ENCODE measurements around the gene FRRS1L.

Gene FRRS1L

GRCh38 chr9:109179801-109180523, 12.9 kb upstream of the FRRS1L start:
- TF ChIP-seq CTCF (IDR thresholded peaks at IDR 0.05; ENCODE audit: poor library complexity, severe bottlenecking), result no peak
- no peak for DNase-seq (ENCODE audit: low spot score)
- no peak overlapping the region for H3K27ac ChIP-seq (ENCODE audit: poor library complexity, severe bottlenecking)
- H3K36me3 ChIP-seq (ENCODE audit: low read depth), result no peaks in the 10 kb centered on the region
- no peak for ATAC-seq (ENCODE audit: low read depth)
- no peaks in the 10 kb centered on the region for H3K9me3 ChIP-seq (ENCODE audit: severe bottlenecking)
- H3K4me3 ChIP-seq (ENCODE audit: severe bottlenecking), result no peak overlapping the region
- H3K27me3 ChIP-seq (ENCODE audit: insufficient read depth, poor library complexity, severe bottlenecking), result no peaks in the 10 kb centered on the region
- H3K4me1 ChIP-seq (ENCODE audit: insufficient read depth, poor library complexity, severe bottlenecking), result no peaks in the 10 kb centered on the region

GRCh38 chr9:109176963-109177362, 9.9 kb upstream of the FRRS1L start:
- no peak for DNase-seq (ENCODE audit: low spot score)
- H3K36me3 ChIP-seq (ENCODE audit: low read depth), result no peaks in the 10 kb centered on the region
- no peak overlapping the region for H3K27ac ChIP-seq (ENCODE audit: poor library complexity, severe bottlenecking)
- no peak for ATAC-seq (ENCODE audit: low read depth)
- H3K9me3 ChIP-seq (ENCODE audit: severe bottlenecking), result no peaks in the 10 kb centered on the region
- H3K4me3 ChIP-seq (ENCODE audit: severe bottlenecking), result no peak overlapping the region
- H3K27me3 ChIP-seq (ENCODE audit: insufficient read depth, poor library complexity, severe bottlenecking), result no peaks in the 10 kb centered on the region
- no peak for TF ChIP-seq CTCF (IDR thresholded peaks at IDR 0.05; ENCODE audit: poor library complexity, severe bottlenecking)
- no peaks in the 10 kb centered on the region for H3K4me1 ChIP-seq (ENCODE audit: insufficient read depth, poor library complexity, severe bottlenecking)

GRCh38 chr9:109176386-109176785, 9.3 kb upstream of the FRRS1L start:
- no peaks in the 10 kb centered on the region for H3K4me1 ChIP-seq (ENCODE audit: insufficient read depth, poor library complexity, severe bottlenecking)
- ATAC-seq (ENCODE audit: low read depth) (no peak), DNase-seq (ENCODE audit: low spot score) (no peak)
- no peak for TF ChIP-seq CTCF (IDR thresholded peaks at IDR 0.05; ENCODE audit: poor library complexity, severe bottlenecking)
- H3K27ac ChIP-seq (ENCODE audit: poor library complexity, severe bottlenecking), result no peak overlapping the region
- no peaks in the 10 kb centered on the region for H3K27me3 ChIP-seq (ENCODE audit: insufficient read depth, poor library complexity, severe bottlenecking)
- no peaks in the 10 kb centered on the region for H3K9me3 ChIP-seq (ENCODE audit: severe bottlenecking)
- no peak overlapping the region for H3K4me3 ChIP-seq (ENCODE audit: severe bottlenecking)
- no peaks in the 10 kb centered on the region for H3K36me3 ChIP-seq (ENCODE audit: low read depth)

- no peaks in the 10 kb centered on the region for H3K36me3 ChIP-seq (ENCODE audit: low read depth)
- no peaks in the 10 kb centered on the region for H3K27me3 ChIP-seq (ENCODE audit: insufficient read depth, poor library complexity, severe bottlenecking)
- H3K4me1 ChIP-seq (ENCODE audit: insufficient read depth, poor library complexity, severe bottlenecking), result no peaks in the 10 kb centered on the region
- TF ChIP-seq CTCF (IDR thresholded peaks at IDR 0.05; ENCODE audit: poor library complexity, severe bottlenecking), result no peak
- no peak for DNase-seq (ENCODE audit: low spot score)
- no peak overlapping the region for H3K27ac ChIP-seq (ENCODE audit: poor library complexity, severe bottlenecking)
- no peak for ATAC-seq (ENCODE audit: low read depth)
- H3K9me3 ChIP-seq (ENCODE audit: severe bottlenecking), result no peaks in the 10 kb centered on the region
- no peak overlapping the region for H3K4me3 ChIP-seq (ENCODE audit: severe bottlenecking)
These were observed 5.9 kb upstream of the FRRS1L start for GRCh38 chr9:109172935-109173334.

GRCh38 chr9:109171926-109172325, 4.9 kb upstream of the FRRS1L start:
- no peak for TF ChIP-seq CTCF (IDR thresholded peaks at IDR 0.05; ENCODE audit: poor library complexity, severe bottlenecking)
- no peak for DNase-seq (ENCODE audit: low spot score)

More at GRCh38 chr9:109171926-109172325, 4.9 kb upstream of the FRRS1L start:
- H3K9me3 ChIP-seq (ENCODE audit: severe bottlenecking), result no peaks in the 10 kb centered on the region
- ATAC-seq (ENCODE audit: low read depth), result no peak
- no peak overlapping the region for H3K27ac ChIP-seq (ENCODE audit: poor library complexity, severe bottlenecking)
- H3K36me3 ChIP-seq (ENCODE audit: low read depth), result no peaks in the 10 kb centered on the region
- H3K27me3 ChIP-seq (ENCODE audit: insufficient read depth, poor library complexity, severe bottlenecking), result peaks cover 4% of the 10 kb centered on the region
- H3K4me3 ChIP-seq (ENCODE audit: severe bottlenecking), result no peak overlapping the region
- H3K4me1 ChIP-seq (ENCODE audit: insufficient read depth, poor library complexity, severe bottlenecking), result no peaks in the 10 kb centered on the region

Measured in RWPE2 (cell line).